GM21528 (cell line): ENCODE measurements around the gene YEATS4.

Experiments used
- ATAC-seq: cut with Tn5 transposase; IDR thresholded peaks from one replicate; pipeline ENCODE4 v1.9.1; 2021; ENCODE audit warnings: mild to moderate bottlenecking, moderate library complexity; ENCODE audit not compliant: unreplicated experiment, low FRiP score

The YEATS4 gene

GRCh38 chr12:69388371-69388770 is 28.8 kb downstream of the YEATS4 start:
- no peak for ATAC-seq

- ATAC-seq = no peak
Measured at GRCh38 chr12:69389831-69390230, 30.3 kb downstream of the YEATS4 start.

- peak; percentile 72 for ATAC-seq
Measured at GRCh38 chr12:69392179-69392928, 32.8 kb downstream of the YEATS4 start.

GRCh38 chr12:69396041-69396440 is 36.5 kb downstream of the YEATS4 start:
- ATAC-seq = no peak

GRCh38 chr12:69396963-69397362 is 37.4 kb downstream of the YEATS4 start:
- ATAC-seq = no peak

- no peak for ATAC-seq
Measured at GRCh38 chr12:69397978-69398377, 38.4 kb downstream of the YEATS4 start.

GRCh38 chr12:69401940-69402339 is 42.4 kb downstream of the YEATS4 start:
- ATAC-seq = no peak

GRCh38 chr12:69404851-69405565 is 45.5 kb downstream of the YEATS4 start:
- ATAC-seq = no peak

GRCh38 chr12:69405566-69405865 is 46.0 kb downstream of the YEATS4 start:
- no peak for ATAC-seq

- ATAC-seq = no peak
Measured at GRCh38 chr12:69406217-69406616, 46.7 kb downstream of the YEATS4 start.

- no peak for ATAC-seq
Measured at GRCh38 chr12:69410571-69410970, 51.0 kb downstream of the YEATS4 start.

- no peak for ATAC-seq
Measured at GRCh38 chr12:69412655-69413054, 53.1 kb downstream of the YEATS4 start.

GRCh38 chr12:69415471-69416275 is 56.1 kb downstream of the YEATS4 start:
- no peak for ATAC-seq

GRCh38 chr12:69417231-69417630 is 57.7 kb downstream of the YEATS4 start:
- ATAC-seq = no peak

- ATAC-seq = no peak
Measured at GRCh38 chr12:69417741-69418167, 58.2 kb downstream of the YEATS4 start.

GRCh38 chr12:69419701-69420100 is 60.2 kb downstream of the YEATS4 start:
- no peak for ATAC-seq

- ATAC-seq = no peak
Measured at GRCh38 chr12:69421548-69421947, 62.0 kb downstream of the YEATS4 start.

GRCh38 chr12:69423037-69423905 is 63.7 kb downstream of the YEATS4 start:
- no peak for ATAC-seq

GRCh38 chr12:69425417-69425816 is 65.9 kb downstream of the YEATS4 start:
- ATAC-seq = no peak

GRCh38 chr12:69428351-69429073 is 69.0 kb downstream of the YEATS4 start:
- ATAC-seq = no peak
